HG02623 (cell line): Measurements from ENCODE around the gene IQGAP3.

Experiments
- ATAC-seq: cut with Tn5 transposase; IDR thresholded peaks from one replicate; pipeline ENCODE4 v1.9.1; 2021; ENCODE audit warnings: moderate library complexity; ENCODE audit not compliant: unreplicated experiment

Gene IQGAP3

DNA sequence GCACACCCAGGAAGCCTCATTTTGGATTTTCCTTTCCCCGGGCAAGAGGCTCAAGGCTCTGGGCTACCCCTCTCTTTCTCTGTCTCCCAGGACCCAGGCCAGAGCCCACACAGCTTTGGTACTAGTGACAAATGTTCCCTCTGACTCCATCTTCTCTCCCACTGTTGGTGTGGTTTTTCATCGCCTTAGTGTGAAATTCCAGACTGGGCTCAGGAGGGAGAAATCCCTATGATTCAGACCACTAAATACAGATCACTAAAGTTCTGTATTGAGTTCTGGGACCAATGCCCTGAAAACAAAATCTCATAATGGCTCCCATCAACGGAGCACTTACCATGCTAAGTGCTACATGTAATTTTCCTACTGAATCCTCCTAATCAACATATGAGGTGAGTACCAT is 26.1 kb downstream of the IQGAP3 start:
- ATAC-seq: no peak

DNA sequence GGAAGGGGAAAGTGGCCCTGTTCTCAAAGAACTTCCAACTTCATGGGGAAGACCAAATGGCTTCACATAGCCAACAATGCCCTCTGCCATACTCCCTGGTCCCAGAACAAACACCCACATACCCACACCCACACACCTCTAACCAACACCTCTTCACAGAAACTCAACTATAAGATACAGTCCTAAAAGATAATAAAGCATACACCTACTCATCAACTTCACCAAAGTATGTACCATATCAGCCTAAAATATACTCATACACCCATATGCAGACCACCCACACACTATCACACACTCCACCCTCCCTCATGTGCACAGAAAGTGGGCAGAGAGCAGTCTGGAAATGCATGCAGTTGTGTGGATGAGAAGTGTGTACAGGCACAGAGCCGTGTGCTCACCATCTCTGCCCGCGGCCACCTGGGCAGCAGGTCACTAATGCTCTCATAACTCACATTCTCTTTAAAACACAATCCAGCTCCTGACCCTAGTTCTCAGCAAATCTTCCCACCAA is 27.7 kb downstream of the IQGAP3 start:
- no peak for ATAC-seq

DNA sequence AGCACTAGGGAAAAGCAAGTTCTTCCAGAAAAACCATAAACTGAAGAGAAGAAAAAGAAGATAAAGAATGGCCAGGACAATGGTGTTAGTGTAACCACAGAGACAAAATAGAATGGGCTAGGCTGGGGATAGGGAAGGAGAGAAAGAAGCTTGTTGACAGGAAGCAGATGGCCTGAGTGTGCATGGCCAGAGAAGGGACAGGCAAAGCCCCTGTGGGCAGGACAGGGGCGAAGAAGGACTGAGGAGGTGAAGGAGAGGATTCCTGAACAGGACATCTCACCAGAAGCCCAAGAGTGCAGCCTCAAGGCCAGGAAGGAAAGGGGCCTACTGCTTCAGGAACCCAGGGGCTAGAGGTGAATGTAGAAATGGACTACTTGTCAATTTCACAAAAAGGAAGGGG is 29.3 kb downstream of the IQGAP3 start:
- ATAC-seq: no peak

DNA sequence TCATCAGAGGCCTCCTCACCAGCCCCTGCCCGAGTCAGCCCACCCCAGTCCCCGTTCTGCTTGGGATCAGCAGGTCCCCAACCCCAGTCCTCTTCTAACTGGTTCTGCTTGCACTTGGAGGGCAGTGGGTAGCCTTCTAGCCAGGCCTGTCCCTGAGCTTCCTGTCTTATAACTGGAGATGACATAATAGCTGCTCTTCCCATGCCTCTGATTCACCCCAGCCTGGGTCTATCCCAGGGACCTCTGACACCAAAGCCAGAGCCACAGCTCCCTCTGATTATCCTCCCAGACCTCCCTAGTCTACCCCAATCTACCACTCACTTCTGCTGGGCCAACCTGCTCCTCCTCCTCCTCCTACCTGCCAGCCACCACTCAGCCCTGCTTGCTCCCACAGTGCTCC is 31.4 kb downstream of the IQGAP3 start:
- no peak for ATAC-seq

DNA sequence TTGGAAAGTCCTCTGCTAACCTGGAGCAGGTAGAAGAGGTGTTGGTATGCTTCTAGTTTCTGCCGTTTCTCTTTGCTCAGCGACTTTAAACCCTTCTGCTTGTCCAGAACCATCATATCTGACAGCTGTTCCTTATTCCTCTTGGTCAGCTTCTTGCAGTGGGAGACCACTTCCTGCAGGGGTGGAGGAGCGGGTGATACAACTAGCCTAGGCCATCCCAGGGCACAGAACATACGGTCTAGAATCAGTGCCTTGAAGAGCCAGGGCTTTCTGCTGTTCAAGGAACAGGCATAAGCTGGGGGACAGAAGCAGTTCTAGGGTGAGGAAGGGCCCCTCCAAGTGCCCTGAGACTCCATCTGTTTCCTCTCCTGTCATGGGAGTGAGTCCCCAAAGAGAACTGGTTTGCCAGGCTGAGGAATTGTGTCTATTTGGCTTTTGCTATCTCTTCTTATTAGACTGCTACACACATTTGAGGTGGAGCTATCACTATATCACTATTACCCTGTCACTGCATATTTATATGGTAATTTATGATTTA is 32.5 kb downstream of the IQGAP3 start:
- no peak for ATAC-seq

DNA sequence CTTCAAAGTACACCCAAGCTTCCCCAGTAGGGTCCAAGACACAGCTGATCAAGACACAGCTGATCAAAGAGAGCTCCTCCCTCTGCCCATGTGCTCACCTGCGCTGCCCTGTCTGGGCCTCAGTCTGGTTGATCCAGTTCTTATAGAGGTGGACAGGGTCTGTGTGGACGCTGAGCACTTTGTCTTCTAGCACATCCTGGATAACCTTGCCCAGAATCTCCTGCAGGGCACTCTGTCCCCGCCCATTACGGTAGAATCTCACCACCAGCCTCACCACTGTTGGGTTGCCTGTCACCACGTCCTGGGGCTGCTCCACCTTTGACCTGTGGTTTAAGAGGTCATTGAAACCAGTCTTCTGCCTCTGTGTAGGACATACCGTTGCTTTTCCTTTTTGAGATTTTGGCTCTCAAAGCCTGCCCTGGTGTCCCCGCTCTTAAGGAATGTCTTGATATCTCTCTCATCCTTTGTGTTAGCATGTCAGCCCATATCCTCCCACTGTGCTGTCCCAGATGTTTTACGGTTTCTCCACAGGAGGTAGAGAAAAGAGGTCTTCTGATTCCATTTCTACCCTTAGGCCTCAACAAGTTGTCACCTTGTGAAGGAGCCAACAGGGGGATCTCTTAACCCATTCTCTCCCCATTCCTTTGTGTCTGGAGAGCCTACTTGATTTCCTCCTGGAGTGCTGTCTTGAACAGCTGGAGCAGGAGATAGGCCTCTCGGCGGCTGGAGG is 33.5 kb downstream of the IQGAP3 start:
- ATAC-seq: no peak

DNA sequence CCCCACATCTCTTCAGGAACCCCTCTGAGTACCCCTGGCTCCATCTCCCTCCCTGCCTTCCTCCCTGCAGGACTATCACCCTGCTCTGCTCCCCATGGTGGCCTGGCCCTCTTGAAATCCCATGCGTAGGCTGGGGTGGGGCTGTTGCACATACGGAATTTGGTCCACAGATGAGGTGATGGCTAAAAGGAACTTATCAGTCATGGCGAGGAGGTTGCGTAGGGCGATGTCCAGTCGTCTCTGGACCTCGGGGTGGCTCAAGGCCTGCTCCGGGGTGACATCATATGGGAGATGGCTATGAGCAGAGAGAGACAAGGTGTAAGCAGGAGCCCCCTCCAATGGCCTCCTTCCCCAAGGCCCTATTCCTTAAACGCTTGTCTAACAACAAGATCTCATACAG is 35.3 kb downstream of the IQGAP3 start:
- no peak for ATAC-seq

DNA sequence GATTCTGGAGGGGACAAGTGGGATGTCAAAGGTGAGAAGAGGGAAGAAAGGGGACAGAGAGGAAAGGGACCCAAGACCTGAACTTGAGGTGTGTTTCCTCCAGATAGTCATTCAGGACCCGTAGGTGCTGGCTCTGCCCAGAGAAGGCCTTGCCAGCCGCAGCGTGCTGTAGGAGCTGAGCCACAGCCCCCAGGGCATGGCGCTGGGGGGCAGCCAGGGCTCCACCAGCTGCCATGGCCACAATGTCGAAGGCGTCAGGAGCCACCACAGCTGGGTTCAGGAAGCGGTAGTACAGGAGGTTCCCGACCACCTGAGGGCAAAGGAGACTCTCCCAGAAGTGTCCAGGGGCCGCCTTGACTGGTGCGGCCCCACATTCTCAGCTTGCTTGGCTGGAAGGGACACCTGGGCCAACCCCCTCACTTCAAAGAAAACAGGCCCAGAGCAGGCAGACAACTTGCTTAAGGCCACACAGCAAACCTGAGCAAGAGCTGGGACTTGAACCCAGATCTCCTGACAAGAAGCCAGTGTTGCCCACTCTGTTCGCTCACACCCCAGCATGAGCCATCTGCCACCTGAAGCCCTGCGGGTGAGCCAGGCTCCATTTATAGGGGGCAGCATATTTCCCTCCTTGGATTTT is 37.8 kb downstream of the IQGAP3 start:
- no peak for ATAC-seq

DNA sequence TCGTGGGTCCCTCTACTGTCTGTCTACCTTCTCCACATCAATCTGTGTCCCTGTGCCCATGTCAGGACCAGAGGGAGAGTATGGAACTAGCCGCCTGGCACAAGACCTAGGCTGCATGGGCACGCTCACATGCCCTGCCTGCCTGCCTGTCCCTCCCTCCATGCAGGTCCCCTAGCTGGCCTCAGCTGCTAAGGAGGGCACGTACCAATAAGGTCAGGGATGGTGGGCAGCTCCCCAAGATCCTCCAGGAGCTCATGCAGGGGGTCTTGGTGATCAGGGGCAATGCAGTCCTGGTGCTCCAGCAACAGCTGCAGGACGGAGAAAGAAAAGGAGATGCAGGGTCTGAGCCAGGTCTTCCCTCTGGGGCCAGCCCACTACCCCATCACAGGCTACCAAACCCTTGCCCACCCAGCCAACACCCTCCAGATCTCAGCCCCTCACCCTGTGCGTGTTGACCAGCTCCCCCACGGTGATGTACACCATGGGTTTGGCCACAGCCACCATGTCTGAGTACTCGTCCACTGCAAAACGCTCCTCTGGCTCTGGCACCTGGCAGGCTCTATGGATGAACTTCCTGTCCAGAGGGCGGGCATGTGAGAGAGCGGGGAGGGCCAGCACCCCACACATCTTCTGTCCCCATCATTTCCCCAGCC is 38.7 kb downstream of the IQGAP3 start:
- no peak for ATAC-seq

DNA sequence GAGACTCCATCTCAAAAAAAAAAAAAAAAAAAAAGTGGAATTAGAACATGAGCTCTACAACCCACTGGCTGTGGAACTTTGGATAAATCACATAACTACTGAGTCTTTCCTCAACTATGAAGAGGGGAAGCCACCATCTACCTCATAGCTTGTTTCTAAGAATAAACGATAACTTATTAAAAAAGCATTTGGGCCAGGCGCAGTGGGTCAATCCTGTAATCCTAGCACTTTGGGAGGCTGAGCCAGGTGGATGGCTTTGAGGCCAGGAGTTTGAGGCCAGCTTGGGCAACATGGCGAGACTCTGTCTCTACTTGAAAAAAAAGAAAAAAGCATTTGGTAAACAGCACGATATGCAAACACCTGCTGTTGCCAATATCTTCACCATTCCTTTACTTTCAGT is 40.0 kb downstream of the IQGAP3 start:
- no peak for ATAC-seq

DNA sequence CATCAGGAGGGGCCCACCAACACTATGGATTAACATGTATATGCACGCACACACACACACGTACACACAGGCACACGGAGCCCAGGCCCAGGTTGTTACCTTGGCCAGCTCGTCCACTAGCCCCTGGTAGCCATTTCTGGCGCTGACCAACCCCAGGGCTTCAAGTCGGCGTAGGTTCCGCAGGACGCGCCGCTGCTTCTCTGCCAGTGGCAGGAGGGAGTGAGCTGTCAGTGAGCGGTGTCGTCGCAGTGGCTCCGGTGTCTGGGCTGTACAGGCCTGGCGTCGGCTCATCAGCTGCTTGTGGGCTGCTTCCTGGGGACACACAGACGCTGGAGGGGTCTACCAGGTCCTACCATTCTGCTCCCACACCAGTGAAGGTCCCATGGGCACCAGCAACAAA is 42.4 kb downstream of the IQGAP3 start:
- ATAC-seq: no peak

DNA sequence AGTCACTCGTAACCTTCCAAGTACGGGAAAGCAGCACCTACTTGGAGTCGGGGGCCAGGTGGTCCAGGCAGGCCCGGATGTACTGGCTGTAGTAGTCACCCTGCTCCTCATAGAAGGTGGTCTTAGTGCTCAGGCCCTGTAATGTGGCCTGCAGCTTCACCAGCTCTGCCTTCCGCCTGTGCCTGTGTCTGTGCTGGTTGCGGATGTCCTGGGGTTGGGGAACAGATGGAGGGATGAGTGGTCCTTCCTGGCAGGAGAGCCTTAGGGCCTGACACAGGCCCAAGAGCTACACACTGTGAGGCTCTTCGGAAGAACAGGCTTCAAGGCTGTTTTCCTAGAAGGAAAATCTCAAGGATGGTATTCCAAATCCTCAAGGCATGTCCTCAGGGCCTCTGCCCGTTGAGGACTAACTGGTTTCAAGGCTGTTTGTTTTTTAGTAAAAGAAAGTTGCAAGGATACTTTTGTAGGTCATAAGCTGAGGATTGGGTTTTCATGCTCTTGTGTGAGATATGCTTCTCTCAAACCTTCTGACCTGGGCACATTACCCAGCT is 43.4 kb downstream of the IQGAP3 start:
- ATAC-seq: no peak

DNA sequence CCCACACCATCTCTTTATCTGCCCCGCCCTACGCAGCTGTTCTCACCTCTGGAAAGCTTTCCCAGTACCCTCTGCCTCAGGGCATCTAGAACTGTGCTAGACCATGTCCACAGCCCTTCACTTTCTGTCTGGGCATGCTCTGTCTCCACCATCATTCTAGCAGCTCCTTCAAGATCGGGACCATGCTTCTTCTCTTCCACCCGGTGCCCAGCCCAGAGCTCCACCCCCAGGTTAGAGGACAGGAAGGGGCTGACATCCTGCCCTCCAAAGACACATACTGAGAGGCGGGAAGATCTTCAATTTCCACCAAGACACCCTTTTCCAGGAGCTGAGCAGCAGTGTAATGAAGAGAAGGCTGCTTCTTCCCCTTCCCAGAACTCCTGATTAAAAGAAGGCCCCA is 44.1 kb downstream of the IQGAP3 start:
- ATAC-seq: no peak

DNA sequence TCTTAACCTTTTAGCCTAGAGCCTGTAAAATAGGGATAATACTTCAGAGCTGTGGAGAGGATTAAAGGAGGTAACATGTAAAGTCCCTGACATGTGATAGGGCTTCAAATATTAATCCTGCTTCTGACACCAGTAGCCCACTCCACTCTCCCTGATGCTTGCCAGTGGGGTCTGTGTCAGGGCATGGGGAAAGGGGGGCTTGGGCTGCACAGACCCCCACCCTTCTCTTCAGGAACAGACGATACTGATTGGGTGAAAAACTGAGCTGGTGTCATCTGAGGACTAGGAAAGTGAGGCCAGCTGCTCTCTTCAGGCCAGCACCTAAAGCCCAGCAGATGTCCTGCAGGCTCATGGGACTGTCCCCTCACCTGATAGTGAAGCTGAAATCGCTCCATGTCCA is 44.8 kb downstream of the IQGAP3 start:
- no peak for ATAC-seq

DNA sequence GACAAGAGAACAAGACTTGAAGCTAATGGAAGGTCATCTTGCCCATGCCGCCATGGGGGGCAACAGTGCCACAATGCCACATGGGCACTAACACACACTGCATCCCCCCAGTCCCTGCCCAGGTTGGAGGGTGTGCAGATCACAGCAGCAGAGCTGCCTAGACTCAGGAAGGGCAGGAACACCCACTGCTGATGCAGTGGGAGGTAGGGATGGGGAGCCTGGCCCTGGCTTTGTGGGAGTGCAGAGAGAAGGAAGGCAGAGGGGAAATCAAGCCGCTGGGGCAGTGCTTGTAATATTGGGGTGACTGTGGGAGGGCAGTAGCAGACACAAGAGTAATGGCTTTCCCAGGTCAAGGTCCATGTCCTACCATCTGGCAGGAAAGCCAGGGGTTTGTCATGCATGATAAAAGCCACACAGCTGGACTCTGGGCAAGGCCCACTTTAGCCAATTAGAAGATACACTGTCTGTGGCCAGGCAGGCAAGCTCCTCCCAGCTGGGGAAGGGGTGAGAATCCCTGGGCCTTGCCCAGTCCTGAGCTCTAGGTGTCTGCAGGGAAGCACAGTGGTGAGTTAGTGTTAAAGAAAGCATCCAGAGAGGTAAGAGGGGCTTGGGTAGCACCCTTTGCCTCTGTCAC is 46.4 kb downstream of the IQGAP3 start:
- no peak for ATAC-seq

DNA sequence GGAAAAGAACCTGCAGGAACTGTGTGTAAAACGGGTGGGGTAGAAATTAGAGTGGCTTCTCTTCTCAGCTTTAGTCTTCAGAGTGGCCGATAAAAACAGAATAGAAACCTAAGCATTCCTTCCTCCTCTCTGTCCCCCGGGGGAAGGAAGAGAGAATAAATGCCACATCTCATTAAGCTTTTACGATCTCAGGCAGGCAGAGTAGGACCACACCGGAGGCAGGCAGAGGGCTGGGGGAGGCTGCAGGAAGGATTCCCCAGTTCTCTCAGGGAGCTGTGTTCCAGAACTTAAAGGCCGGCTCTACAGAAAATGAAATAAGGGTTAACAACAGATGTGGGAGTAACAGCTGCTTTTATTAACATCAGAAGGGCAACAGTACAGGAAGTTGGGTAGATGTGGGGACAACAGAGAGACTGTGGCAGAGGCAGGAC is 47.3 kb downstream of the IQGAP3 start:
- no peak for ATAC-seq

DNA sequence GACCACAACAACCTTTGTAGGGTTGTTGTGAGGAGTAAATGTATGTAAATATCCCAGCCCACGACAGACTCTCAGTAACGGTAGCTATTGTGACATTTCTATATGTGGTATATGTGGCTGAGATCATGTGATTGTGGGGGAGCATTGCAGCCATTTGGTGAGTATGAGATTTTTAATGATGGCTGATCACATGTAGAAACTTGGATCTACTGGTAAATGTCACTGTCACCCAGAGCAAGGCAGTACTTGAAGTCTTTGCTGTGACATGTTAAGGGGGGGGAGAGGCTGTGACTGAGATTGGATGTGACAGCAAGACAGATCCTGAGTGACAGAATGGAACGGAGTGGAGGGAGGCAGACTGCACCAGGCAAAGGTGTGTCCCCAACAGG is 47.9 kb downstream of the IQGAP3 start:
- no peak for ATAC-seq

DNA sequence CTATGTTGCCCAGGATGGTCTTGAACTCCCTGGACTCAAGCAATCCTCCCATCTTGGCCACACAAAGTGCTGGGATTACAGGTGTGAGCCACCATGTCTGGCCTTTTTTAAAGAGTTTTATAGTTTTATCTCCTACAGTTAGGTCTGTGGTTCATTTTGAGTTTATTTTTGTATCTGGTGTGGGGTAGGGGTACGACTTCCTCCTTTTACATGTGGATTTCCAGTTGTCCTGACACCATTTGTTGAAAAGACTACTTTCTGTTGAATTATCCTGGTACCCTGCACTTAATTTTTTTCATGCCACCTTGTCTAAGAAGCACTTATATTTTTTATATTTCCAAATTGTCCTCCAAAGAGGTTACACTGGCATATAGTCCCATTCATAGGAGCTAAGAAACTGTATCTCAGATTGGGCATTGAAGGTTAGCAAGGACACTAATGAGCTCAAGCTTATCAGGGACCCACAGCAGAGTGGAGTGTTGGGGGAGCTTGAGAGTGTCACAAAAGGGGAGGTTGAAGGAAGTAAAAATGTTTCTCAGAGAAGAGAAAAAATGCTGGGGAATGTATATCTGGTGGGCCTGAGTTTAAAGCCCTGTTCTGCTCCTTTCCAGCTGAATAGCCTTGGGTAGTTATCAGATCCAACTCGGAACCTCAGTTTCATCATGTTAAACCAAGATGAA is 48.4 kb downstream of the IQGAP3 start:
- ATAC-seq: no peak

DNA sequence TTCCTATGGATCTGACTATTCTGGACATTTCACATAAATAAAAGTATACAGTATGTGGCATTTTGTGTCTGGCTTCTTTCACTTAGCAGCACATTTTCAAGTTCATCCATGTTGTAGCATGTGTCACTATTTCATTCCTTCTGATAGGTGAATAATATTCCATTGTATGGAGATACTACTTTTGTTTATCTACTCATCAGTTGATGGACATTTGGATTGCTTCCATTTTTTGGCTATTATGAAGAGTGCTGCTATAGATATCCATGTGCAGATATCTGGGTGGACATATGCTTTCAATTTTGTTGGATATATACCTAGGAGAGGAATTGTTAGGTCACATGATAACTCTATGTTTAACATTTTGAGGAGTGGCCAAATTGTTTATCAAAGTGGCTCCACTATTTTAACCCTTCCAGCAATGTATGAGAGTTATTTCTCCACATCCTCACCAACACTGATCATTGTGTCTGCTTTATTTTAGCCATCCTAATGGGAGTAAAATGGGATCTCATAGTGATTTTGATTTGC is 49.9 kb downstream of the IQGAP3 start:
- ATAC-seq: no peak

DNA sequence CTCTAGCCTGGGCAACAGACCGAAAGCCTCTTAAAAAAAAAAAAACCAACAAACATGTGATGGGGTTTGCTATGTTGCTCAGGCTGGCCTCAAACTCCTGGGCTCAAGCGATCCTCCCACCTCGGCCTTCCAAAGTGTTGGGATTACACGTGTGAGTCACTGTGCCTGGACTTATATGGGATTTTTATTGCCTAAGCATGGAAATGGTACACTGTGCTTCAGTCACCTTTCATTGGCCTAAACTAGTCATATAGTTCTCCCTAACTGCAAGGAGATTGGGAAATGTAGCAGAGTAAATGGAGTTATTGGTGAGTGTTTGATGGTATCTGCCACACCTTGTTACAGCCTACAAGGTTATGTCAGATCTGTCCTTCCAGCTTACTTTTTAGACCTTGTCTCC is 54.6 kb downstream of the IQGAP3 start:
- ATAC-seq: no peak
